NCI-H345 (cell line): ENCODE measurements around the gene ABCA9.
"Not testable (repeated sequence)": the region's sequence is repeated elsewhere in the genome, so short reads cannot be mapped to it uniquely, and the experiment has no call there.

Source experiments
- DNase-seq: peaks from one replicate; lab custom pipeline; 2025; lab: John Stamatoyannopoulos, UW

Gene ABCA9

GRCh38 chr17:69060822-69061221 lies at the start of gene ABCA9:
Gene ABCA9 (minus strand): TSS chr17:69060927. CDS start chr17:69051126, 9,801 bp downstream.
- DNase-seq = no peak

GRCh38 chr17:69105907-69106730 lies 45.4 kb upstream of the ABCA9 start:
- DNase-seq = no peak

- no peak for DNase-seq
Measured at GRCh38 chr17:69103557-69104233, 43.0 kb upstream of the ABCA9 start.

GRCh38 chr17:69098625-69099024 lies 37.9 kb upstream of the ABCA9 start:
- DNase-seq = no peak

- no peak for DNase-seq
Measured at GRCh38 chr17:69096541-69096940, 35.8 kb upstream of the ABCA9 start.

GRCh38 chr17:69093995-69094394 lies 33.3 kb upstream of the ABCA9 start:
- DNase-seq = no peak

- DNase-seq = no peak
Measured at GRCh38 chr17:69093279-69093789, 32.6 kb upstream of the ABCA9 start.

- DNase-seq = no peak
Measured at GRCh38 chr17:69090365-69090764, 29.6 kb upstream of the ABCA9 start.

GRCh38 chr17:69088643-69089200 lies 28.0 kb upstream of the ABCA9 start:
- DNase-seq = no peak

GRCh38 chr17:69086641-69087040 lies 25.9 kb upstream of the ABCA9 start:
- no peak for DNase-seq

- DNase-seq = no peak
Measured at GRCh38 chr17:69084911-69085310, 24.2 kb upstream of the ABCA9 start.

GRCh38 chr17:69082696-69083095 lies 22.0 kb upstream of the ABCA9 start:
- no peak for DNase-seq

GRCh38 chr17:69078864-69079263 lies 18.1 kb upstream of the ABCA9 start:
- DNase-seq = no peak

GRCh38 chr17:69075823-69076222 lies 15.1 kb upstream of the ABCA9 start:
- DNase-seq = no peak

- not testable (repeated sequence) for DNase-seq
Measured at GRCh38 chr17:69073392-69073791, 12.7 kb upstream of the ABCA9 start.

GRCh38 chr17:69072803-69073256 lies 12.1 kb upstream of the ABCA9 start:
- DNase-seq = not testable (repeated sequence)

- not testable (repeated sequence) for DNase-seq
Measured at GRCh38 chr17:69071233-69071586, 10.5 kb upstream of the ABCA9 start.

- not testable (repeated sequence) for DNase-seq
Measured at GRCh38 chr17:69070378-69071232, 9.9 kb upstream of the ABCA9 start.

- DNase-seq = no peak
Measured at GRCh38 chr17:69069226-69069750, 8.6 kb upstream of the ABCA9 start.

- no peak for DNase-seq
Measured at GRCh38 chr17:69067274-69068047, 6.7 kb upstream of the ABCA9 start.

GRCh38 chr17:69066482-69066881 lies 5.8 kb upstream of the ABCA9 start:
- no peak for DNase-seq
